HTR-8/SVneo (cell line): Measurements from ENCODE around the gene STAT5A.
"Not testable (repeated sequence)": the region's sequence is repeated elsewhere in the genome, so short reads cannot be mapped to it uniquely, and the experiment has no call there.

ENCODE experiments used
- DNase-seq: peaks from one replicate; pipeline ENCODE4 v3.0.0; 2011; ENCODE audit warnings: low spot score, mixed read lengths; ENCODE audit not compliant: insufficient read length
- FAIRE-seq: peaks from 2 replicates; lab custom pipeline; 2011; peaks lifted over from hg19 to GRCh38; lab: Jason Lieb, UNC

The STAT5A gene

GRCh38 chr17:42354956-42355843, 66.9 kb downstream of the STAT5A start:
- FAIRE-seq (no peak), DNase-seq (no peak)

- FAIRE-seq (no peak), DNase-seq (no peak)
Observed at GRCh38 chr17:42358434-42358833, 70.1 kb downstream of the STAT5A start.

- no peak for DNase-seq
Observed at GRCh38 chr17:42359133-42359532, 70.8 kb downstream of the STAT5A start.

DNA sequence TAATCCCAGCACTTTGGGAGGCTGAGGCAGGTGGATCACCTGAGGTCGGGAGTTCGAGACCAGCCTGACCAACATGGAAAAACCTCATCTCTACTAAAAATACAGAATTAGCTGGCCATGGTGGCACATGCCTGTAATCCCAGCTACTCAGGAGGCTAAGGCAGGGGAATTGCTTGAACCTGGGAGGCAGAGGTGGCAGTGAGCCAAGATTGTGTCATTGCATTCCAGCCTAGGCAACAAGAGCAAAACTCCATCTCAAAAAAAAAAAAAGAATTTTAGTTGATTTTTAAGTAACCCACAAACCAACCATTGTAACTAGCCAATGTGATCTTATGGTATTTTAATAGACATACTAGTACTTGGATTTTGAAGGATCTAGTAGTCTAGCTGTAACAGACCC, 72.1 kb downstream of the STAT5A start:
- DNase-seq, FAIRE-seq: not testable (repeated sequence)

More at GRCh38 chr17:42359133-42359532, 70.8 kb downstream of the STAT5A start:
- FAIRE-seq = no peak
